Fibroblast of mammary gland (primary cell): ENCODE results near the gene SH2D4B.

Source experiments
- DNase-seq: peaks from one replicate; pipeline ENCODE4 v3.0.0-alpha.2; 2010; ENCODE audit warnings: low read depth
- H3K4me3 ChIP-seq: 2 replicates; pipeline ENCODE4 v1.5.1; 2011; ENCODE audit warnings: low read depth, mild to moderate bottlenecking, low read length, moderate library complexity; ENCODE audit not compliant: control insufficient read depth
- TF ChIP-seq, protein P1 (sequence below): conservative IDR thresholded peaks from 2 replicates; pipeline ENCODE4 v1.5.1; 2011; ENCODE audit warnings: low read depth, low read length, inconsistent platforms; ENCODE audit not compliant: control insufficient read depth, insufficient read depth

SH2D4B gene

DNA sequence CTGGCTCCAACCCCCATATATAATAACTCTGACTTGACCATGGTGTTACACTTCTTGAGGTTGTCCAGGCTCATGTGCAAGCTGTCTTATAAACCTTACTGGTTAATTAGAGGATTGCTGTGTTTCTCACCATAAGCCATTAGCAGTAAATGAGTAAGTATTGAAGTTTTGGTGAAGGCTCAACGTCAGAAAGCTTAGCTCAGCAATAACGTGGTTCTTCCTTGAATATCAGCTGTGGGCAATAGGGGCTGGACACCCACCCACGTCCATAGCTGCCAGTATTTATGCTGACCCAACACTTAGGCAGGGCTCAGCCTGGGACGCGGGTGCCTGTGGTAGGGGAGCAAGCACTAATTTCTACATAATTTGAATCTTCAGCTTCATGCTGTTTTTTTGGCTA is 134.1 kb downstream of the SH2D4B start:
- TF ChIP-seq, protein P1, sequence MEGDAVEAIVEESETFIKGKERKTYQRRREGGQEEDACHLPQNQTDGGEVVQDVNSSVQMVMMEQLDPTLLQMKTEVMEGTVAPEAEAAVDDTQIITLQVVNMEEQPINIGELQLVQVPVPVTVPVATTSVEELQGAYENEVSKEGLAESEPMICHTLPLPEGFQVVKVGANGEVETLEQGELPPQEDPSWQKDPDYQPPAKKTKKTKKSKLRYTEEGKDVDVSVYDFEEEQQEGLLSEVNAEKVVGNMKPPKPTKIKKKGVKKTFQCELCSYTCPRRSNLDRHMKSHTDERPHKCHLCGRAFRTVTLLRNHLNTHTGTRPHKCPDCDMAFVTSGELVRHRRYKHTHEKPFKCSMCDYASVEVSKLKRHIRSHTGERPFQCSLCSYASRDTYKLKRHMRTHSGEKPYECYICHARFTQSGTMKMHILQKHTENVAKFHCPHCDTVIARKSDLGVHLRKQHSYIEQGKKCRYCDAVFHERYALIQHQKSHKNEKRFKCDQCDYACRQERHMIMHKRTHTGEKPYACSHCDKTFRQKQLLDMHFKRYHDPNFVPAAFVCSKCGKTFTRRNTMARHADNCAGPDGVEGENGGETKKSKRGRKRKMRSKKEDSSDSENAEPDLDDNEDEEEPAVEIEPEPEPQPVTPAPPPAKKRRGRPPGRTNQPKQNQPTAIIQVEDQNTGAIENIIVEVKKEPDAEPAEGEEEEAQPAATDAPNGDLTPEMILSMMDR = no peak
- no peak for DNase-seq
- no peak overlapping the region for H3K4me3 ChIP-seq

DNA sequence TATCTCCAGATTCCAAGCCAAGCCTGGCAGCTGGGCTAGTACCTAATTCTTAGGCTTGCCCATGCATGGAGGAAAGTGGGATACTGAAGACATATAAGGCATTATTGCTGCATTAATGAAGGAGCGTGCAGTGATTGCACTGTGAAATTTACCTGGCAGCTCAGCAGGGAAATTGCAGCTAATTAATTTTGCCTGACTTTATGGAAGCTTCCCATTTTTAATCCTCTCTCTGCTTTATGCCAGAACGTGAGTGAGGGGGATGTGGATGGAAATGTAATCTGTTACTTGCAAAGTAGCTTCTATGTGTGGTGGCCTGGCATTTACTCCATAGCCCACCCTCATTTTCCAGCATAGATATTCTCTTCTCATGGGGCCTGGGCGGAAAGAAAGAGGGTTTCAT is 134.9 kb downstream of the SH2D4B start:
- TF ChIP-seq, protein P1 = no peak
- no peak overlapping the region for H3K4me3 ChIP-seq
- DNase-seq = no peak

DNA sequence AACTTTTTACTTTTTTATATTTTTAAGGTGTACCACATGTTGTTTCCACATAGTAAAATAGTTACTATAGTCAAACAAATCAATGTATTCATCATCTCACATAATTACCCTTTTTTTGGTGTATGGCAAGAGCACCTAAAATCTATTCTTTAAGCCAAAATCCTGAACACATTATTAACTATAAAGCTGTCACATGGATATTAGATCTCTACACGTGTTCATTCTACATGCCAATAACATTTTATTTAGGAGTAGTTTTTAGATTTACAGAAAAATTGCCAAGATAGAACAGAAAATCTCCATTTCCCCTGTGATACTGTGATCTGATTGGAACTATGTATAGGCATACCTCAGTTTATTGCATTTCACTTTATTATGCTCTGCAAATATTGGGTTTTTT is 137.1 kb downstream of the SH2D4B start:
- no peak for DNase-seq
- no peak overlapping the region for H3K4me3 ChIP-seq
- TF ChIP-seq, protein P1 = no peak

DNA sequence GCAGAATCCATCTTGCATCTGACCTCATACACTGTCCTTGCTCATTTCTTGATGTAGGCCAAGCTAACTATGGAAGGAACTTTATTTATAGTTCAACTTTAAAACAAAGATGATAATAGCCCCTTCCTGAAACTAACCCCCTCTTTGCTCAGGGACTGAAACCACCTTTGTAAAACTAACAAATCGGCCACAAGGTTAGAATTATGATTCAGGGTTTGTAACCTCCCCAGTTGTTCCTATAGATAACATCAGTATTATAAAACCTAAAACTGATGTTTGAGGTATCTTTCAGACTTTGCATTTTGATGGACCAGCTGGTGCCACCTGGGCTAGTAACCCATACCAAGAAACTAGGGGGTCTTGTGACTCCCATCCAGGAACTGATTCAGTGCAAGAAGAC is 143.4 kb downstream of the SH2D4B start:
- H3K4me3 ChIP-seq = no peak overlapping the region
- DNase-seq = no peak
- TF ChIP-seq, protein P1 = no peak

DNA sequence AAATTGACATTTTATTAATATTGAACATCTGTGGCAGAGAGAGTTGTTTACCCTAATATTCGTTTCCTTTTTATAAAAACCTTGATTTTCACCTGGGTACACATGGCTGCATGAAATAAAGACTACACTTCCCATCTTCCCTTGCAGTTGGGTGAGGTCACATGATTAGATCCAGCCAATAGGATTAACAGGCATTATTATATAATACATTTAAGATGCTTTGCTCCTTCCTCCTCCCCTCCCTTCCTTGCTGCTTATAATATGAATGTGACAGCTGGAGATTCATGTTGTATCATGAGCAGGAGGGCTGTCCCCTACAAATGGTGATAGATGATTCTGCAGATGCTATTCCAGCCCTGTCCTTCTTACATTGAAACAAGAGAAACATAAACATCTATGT is 146.6 kb downstream of the SH2D4B start:
- TF ChIP-seq, protein P1 = no peak
- H3K4me3 ChIP-seq = no peak overlapping the region
- peak; percentile 6 for DNase-seq

DNA sequence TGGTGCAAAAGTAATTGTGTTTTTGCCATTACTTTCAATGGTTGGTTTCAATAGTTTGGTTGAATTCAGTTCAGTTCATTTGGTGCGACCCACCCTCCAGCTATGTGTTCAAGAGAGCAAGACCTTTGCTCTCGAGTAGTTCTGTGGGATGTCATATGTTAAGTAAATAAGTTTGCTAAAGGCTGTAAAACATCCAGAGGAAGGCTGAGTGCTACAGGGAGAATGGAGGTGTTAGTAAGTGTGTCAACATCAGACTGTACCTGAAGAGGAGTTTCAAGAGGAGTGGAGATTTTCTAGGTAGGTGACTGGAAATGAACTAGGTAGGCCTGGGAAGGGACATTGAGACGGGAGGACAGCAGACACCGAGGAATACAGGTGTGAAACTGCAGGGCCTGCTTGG is 147.7 kb downstream of the SH2D4B start:
- DNase-seq = no peak
- no peak overlapping the region for H3K4me3 ChIP-seq
- TF ChIP-seq, protein P1 = no peak

DNA sequence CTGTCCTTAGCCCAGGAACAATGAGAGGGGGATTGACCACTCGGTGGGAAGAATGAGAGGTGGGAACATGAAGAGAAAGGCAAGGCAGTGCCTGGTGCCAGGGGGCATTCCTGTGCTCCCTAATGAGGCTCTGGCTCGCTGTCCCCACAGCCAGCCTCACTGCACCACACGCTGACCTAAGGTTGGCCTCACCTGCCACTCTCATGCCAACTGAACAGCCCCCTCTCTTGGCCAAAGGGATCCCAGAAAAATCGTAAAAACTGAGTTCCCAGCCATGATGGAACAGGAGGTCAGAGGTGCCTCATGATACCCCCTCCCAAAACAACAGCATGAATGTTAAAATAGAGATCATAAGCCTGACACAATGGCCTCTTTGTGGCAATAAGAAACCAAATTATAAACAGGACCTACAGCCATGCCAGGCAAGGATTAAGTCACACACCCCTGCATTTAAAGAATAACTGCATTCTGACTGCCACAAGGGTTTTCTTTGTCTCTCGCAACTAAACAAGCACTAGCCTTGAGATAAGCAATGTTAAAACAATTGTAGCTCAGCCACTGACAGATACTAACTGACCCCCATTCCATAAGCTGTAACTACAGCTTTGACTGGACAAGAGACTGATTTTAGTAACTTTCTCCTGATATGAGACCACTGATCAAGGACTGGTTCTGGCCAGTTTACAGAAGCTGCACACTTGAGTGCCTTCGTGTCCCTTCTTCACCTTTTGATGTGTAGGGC is 149.2 kb downstream of the SH2D4B start:
- TF ChIP-seq, protein P1 = no peak
- no peak for DNase-seq

More for the DNA sequence above, 149.2 kb downstream of the SH2D4B start:
- no peak overlapping the region for H3K4me3 ChIP-seq
